GM18511 (cell line): ENCODE measurements around the gene VSNL1.

Experiments
- ATAC-seq: cut with Tn5 transposase; IDR thresholded peaks from one replicate; pipeline ENCODE4 v1.9.1; 2021; ENCODE audit warnings: mild to moderate bottlenecking, moderate library complexity; ENCODE audit not compliant: unreplicated experiment

The VSNL1 gene

DNA sequence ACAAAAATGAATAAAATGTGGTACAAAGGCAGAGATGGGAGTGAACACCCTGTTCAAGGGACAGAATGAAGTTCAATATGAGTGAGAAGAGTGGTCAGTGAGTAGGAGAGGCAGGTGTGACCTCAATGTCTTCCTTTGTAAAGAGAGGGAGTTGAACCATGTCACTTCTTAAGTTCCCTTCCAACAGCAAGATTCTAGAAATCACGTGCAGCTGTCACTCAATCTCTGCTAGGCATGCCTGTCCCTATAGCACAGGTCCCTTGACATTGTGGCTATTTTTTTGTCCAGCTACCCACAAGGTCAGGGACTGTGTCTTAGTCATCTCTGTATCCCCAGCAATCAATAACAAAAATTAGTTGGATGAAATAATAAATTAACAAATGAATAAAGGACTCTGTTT is 66.9 kb downstream of the VSNL1 start:
- ATAC-seq = peak; percentile 39

GRCh38 chr2:17608251-17608650 is 67.8 kb downstream of the VSNL1 start:
- ATAC-seq = no peak

DNA sequence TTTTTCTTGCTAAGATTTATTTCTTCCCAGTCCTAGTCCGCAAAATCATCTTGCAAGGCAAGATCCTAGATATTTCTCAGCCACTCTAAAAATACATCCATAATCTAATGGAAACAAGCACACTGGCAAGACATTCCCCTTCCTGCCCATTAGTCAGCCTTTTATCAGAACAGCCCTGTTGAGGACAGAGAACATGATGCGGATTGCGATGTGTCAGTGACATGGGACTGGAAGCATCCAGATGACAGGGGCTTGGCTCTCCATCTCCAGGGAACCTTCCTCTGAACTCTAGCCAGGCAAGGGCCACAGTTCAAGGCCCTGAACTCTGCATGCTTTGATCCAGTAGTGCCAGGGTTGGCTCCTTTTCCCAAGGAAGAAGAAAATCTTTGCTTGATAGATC is 70.0 kb downstream of the VSNL1 start:
- ATAC-seq = no peak

- no peak for ATAC-seq
Observed at GRCh38 chr2:17611036-17611435, 70.5 kb downstream of the VSNL1 start.

- no peak for ATAC-seq
Observed at GRCh38 chr2:17614174-17614930, 73.9 kb downstream of the VSNL1 start.

DNA sequence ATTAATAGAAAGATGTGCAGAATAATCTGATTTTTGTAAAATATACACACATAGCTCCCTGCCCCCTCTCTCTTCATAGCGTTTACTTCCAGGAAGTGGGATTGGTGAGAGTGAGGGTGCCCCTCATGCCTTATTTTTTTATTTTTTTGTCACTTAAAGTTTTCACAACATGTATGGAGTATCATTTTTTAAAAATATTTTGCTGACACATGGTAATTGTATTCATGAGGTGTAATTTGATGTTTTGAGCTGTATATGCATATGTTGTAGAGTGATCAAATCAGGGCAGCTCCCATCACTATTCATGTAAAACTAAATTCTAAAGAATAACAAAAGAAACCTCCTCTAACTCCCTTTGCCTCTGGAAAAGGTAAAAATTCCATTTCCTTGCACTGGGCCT is 74.7 kb downstream of the VSNL1 start:
- no peak for ATAC-seq

- no peak for ATAC-seq
Observed at GRCh38 chr2:17615728-17616351, 75.3 kb downstream of the VSNL1 start.

DNA sequence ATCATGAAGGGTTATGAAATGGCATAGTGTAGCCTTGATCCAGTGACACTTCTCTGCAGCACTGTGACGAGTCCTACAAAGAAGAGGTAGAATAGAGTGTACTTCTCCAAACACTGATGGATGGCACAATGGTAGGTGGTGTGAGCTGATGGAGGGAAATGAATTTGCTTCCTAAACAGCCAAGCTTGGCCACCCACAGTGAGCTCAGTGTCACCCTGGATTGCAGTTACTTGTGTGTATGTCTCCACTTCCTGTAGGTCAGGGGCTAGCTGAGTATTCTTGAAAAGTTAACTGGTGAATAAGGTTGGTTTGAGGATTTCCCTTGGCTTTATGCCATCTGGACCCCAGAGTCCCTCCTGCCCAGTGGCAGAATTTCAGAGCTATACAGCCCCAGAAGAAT is 75.9 kb downstream of the VSNL1 start:
- ATAC-seq = no peak

DNA sequence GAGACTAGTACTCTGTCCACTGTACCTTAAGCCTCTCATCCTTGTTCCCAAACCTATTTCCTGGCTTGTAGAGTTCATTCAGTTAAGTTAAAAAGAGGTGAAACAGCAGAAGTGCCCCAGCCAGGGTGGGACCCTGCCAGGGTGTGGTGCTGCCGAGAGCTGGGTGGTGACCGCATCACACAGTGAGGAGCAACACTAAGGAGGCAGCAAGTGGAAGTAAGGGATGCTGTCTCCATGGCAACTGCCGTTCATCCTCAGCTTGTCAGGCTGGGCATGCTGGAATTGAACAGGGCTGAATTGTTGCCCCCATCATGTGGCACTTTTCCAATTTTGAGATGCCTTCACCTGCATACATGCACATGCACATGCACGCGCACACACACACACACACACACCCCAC is 77.0 kb downstream of the VSNL1 start:
- ATAC-seq = no peak

GRCh38 chr2:17617955-17618354 is 77.5 kb downstream of the VSNL1 start:
- no peak for ATAC-seq

- ATAC-seq = no peak
Observed at GRCh38 chr2:17620280-17620679, 79.8 kb downstream of the VSNL1 start.

GRCh38 chr2:17620841-17621240 is 80.3 kb downstream of the VSNL1 start:
- ATAC-seq = no peak

DNA sequence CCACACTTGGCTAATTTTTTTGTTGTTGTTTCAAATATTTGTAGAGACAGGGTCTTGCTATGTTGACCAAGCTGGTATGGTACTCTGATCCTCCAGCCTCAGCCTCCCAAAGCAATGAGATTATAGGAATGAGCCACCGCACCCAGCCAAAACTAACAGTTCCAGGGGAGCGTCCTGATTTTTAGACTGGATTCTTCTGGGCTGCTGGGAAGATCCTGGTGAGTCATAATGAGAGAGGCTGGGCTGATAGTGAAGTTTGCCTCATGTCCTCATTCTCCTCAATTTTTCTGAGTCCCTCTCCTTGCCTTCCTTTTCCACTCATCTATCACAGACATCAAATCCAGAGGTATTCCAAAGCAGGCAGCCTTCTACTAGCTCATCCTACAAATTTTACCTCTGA is 81.3 kb downstream of the VSNL1 start:
- no peak for ATAC-seq

- no peak for ATAC-seq
Observed at GRCh38 chr2:17625446-17625845, 85.0 kb downstream of the VSNL1 start.

- no peak for ATAC-seq
Observed at GRCh38 chr2:17626986-17627385, 86.5 kb downstream of the VSNL1 start.

- ATAC-seq = no peak
Observed at GRCh38 chr2:17627434-17627833, 86.9 kb downstream of the VSNL1 start.

- peak; percentile 56 for ATAC-seq
Observed at GRCh38 chr2:17628349-17629261, 88.1 kb downstream of the VSNL1 start.

GRCh38 chr2:17630089-17630488 is 89.6 kb downstream of the VSNL1 start:
- no peak for ATAC-seq

- no peak for ATAC-seq
Observed at GRCh38 chr2:17634997-17635396, 94.5 kb downstream of the VSNL1 start.

DNA sequence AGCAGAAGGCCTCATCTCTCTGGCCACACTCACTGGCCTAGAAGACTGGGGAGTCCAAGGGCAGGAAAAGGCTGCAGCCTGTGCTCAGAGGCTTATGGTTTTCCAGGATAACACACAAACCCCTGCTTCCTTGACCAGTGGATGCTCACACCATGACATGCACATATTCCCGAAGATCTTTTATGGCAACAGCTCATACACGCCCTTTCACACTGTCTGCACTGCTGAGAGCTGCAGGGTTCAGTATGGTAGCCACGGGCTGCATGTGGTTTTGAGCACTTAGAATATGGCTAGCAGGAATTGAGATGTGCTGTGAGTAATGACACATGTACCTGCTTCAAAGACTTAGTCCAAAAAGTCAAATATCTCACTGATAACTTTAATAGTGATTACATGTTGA is 95.8 kb downstream of the VSNL1 start:
- ATAC-seq = no peak

- no peak for ATAC-seq
Observed at GRCh38 chr2:17637131-17637906, 96.8 kb downstream of the VSNL1 start.
